Activated CD4-positive, alpha-beta T cell treated with anti-CD3 and anti-CD28 coated beads, Interleukin-2, amount 10 ng/mL, durations not matched to agents 24 days and 14 days (primary cell): Measurements from ENCODE around the gene OSBPL5. TPM values are rescaled to one million over a fixed set of nuclear protein-coding genes. Genes with fewer than 3 reads are reported as not detected.
A peak's percentile ranks its signal among the peaks of the same experiment; 100 is the strongest.

ENCODE experiments used
- DNase-seq: peaks from one replicate; pipeline ENCODE4 v3.0.0; 2022
- H3K27ac Mint-ChIP-seq: one replicate; pipeline ENCODE4 v1.8.0; 2022; ENCODE audit warnings: mild to moderate bottlenecking, mixed read lengths
- H3K27me3 Mint-ChIP-seq: one replicate; pipeline ENCODE4 v1.8.0; 2022; ENCODE audit warnings: mixed read lengths
- H3K36me3 Mint-ChIP-seq: one replicate; pipeline ENCODE4 v1.8.0; 2022; ENCODE audit warnings: low read depth, mild to moderate bottlenecking, mixed read lengths
- H3K4me1 Mint-ChIP-seq: one replicate; pipeline ENCODE4 v1.8.0; 2021; ENCODE audit warnings: mixed read lengths
- H3K4me3 Mint-ChIP-seq: one replicate; pipeline ENCODE4 v1.8.0; 2022; ENCODE audit warnings: mild to moderate bottlenecking, moderate library complexity, mixed read lengths
- H3K9me3 Mint-ChIP-seq: one replicate; pipeline ENCODE4 v1.8.0; 2021; ENCODE audit warnings: mixed read lengths
- intact Hi-C: fragments of 100-400 bp; cut with micrococcal nuclease; formaldehyde crosslinking; loops from one replicate; pipeline ENCODE4 v1.15.1; 2023
- total RNA-seq: library from RNA; stranded (reverse); gene quantifications from 2 replicates; pipeline ENCODE4 v1.2.3, GENCODE V29; 2022

The OSBPL5 gene
- total RNA-seq, 1 donor from 2014 or later: 3.4 TPM

DNA sequence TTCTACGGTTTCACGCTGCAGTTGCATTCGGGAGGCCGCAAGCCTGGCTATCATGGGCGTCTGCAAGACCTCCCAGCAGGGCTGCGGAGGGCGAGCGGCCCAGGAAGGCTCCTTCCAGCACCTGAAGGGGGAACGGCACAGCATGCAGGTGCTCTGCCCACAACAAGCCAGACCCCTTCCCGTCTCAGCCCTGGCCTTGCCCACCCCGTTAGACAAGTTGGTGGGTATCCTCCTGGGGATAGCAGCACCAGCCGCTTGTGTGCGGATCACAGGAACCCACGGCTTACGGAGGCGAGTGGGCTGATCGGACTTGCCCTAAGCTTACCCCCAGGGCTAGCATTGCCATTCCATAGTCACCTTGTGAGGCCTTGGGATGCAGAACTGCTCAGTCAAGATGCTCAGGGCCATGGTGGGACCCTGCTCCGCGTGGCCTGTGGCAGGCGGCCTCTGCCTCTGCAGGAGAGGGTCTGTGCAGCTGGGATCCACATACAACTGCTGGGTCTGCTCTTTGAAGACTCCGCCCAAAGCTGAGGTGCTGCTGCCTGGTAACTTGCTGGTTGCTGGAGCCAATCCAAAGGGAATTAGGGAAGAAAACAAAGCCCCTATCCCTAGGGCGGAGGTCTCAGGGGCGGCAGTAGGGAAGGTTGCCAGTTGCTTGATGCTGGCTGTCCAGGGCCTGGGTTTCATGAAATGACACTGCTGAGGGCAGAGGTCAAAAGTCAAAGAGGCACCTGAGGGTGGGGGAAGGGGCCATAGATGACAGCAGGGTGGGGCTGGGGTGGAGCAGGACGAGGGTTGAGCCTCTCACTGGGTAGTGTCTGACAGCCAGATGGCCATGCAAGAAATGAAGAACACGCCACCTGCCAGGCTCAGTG is 1.4 kb upstream of the OSBPL5 start:
- H3K36me3 Mint-ChIP-seq: no peaks in the 10 kb centered on the region
- H3K27ac Mint-ChIP-seq: no peak overlapping the region
- peaks cover 12% of the 10 kb centered on the region for H3K4me1 Mint-ChIP-seq
- intact Hi-C loops: loop anchor here (5.0 kb wide), 1 partner anchor 109 kb away; the partner anchor contains the start of gene CARS1
- no peak for DNase-seq
- no peaks in the 10 kb centered on the region for H3K9me3 Mint-ChIP-seq
- peaks cover 46% of the 10 kb centered on the region for H3K27me3 Mint-ChIP-seq
- H3K4me3 Mint-ChIP-seq: no peak overlapping the region

DNA sequence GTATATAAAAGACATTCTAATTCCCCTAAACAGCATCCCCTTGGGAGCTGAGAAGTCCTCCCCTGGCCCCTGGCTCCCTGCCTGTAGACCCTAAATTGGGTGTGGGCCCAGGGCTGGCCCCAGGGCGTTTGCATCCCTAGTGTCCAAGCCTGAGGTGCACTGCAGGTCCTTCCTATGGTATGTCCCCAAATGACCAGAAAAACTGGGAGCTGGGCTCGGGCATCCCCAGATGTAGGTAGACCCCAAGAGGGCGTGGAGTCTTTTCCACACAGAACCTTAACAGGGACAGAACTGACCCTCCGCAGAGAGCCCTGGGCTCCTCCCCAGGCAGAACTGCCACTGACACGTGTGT is 782 bp upstream of the OSBPL5 start:
- Mint-ChIP-seq H3K9me3 (no peaks in the 10 kb centered on the region), H3K4me1 (peaks cover 12% of the 10 kb centered on the region), H3K27ac (no peak overlapping the region), H3K4me3 (peak overlapping the region; percentile 77), H3K27me3 (peaks cover 52% of the 10 kb centered on the region), H3K36me3 (no peaks in the 10 kb centered on the region)
- no peak for DNase-seq
- intact Hi-C loops: loop anchor here (5.0 kb wide), 1 partner anchor 109 kb away; the partner anchor contains the start of gene CARS1

DNA sequence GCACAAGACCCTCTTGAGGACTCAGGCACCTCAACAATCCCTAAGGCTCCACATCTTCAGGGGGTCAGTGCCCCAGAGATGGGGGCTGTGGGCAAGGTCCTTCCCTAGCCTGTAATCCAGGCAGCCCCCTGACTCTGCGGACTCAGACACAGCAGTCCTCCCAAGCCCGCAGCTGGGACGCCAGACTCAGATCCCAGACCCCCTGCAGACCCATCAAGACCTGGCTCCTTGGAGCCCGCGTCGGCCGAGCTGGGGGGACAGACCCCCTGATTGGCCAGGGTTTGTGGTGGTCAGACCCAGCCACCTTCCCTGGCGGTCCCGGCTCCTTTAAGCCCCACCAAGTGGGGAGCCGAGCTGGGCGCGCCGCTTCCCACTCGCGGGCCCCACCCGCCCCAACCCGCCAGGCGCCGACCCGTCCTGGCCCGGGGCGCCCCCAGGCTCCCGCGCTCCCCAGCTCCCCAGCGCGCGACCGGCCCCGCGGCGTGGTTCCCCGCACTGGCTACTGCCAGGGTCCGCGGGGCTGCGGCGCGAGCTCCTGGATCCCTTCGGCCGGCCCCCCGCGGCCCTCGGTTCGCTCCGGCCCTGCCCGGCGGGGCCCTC is 458 bp downstream of the OSBPL5 start:
- intact Hi-C loops: loop anchor here (5.0 kb wide), 1 partner anchor 107 kb away; the partner anchor contains the start of gene CARS1
- H3K4me3 Mint-ChIP-seq: no peak overlapping the region
- no peak overlapping the region for H3K27ac Mint-ChIP-seq
- no peaks in the 10 kb centered on the region for H3K36me3 Mint-ChIP-seq
- H3K27me3 Mint-ChIP-seq: peaks cover 48% of the 10 kb centered on the region
- no peaks in the 10 kb centered on the region for H3K9me3 Mint-ChIP-seq
- no peak for DNase-seq
- peaks cover 6% of the 10 kb centered on the region for H3K4me1 Mint-ChIP-seq

DNA sequence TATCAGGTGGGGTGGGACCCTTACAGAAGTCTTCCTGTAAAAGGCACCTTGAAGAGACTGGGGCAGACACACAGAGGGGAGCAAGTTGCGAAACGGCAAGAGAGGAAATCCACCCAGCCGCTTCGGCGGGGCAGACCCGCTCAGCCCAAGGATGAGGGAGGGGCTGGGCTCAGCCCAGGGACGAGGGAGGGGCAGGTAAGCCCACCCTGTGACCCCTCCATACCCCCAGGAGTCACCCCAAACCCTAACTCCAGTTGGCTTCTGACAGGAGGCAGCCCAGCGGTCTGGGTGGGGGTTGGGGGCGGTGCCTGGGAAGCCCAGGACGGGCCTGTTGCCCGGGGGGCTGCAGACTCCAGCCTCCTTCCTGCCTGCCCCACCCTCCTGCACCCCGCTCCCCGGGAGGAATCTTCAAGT is 965 bp downstream of the OSBPL5 start:
- no peak overlapping the region for H3K27ac Mint-ChIP-seq
- H3K27me3 Mint-ChIP-seq: peaks cover 49% of the 10 kb centered on the region
- H3K4me3 Mint-ChIP-seq: peak overlapping the region; percentile 36
- no peak for DNase-seq
- intact Hi-C loops: no loop called here
- peaks cover 5% of the 10 kb centered on the region for H3K4me1 Mint-ChIP-seq
- H3K9me3 Mint-ChIP-seq: no peaks in the 10 kb centered on the region
- no peaks in the 10 kb centered on the region for H3K36me3 Mint-ChIP-seq

DNA sequence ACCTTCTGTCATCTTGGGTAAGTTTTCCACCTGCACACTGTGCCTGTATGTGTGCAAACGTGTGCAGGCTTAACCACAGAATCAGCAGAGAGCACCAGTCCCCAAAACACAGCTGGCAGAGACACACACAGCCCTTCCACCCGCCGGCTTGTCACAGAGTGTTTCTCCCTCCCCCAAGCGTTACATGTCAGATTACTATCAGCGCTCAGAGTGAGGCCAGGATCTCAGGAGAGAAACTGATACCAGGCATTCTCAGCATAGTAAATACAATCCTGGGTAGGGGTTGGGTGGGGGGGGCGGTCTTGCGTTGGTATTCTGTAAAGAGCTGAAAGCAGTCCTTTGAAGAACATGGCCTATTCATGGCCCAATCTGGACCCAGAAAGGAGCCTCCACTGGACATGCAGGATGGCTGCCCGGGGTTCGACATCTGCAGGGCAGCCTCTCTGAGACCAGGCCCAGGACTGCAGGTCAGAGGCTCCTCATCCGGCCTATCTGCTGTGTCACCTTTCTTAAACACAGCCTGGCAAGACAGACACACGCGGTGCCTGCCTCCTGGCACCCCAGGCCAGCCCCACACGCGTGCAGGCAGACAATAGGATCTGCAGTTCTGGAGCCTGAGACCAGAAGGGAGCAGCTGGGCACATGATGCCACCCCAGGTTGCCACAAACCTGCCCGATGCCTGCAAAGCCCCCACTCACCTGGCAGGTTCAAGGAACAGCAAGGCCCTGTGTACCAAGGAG is 1.7 kb downstream of the OSBPL5 start:
- intact Hi-C loops: no loop called here
- H3K4me3 Mint-ChIP-seq: peak overlapping the region; percentile 36
- peaks cover 46% of the 10 kb centered on the region for H3K27me3 Mint-ChIP-seq

DNA sequence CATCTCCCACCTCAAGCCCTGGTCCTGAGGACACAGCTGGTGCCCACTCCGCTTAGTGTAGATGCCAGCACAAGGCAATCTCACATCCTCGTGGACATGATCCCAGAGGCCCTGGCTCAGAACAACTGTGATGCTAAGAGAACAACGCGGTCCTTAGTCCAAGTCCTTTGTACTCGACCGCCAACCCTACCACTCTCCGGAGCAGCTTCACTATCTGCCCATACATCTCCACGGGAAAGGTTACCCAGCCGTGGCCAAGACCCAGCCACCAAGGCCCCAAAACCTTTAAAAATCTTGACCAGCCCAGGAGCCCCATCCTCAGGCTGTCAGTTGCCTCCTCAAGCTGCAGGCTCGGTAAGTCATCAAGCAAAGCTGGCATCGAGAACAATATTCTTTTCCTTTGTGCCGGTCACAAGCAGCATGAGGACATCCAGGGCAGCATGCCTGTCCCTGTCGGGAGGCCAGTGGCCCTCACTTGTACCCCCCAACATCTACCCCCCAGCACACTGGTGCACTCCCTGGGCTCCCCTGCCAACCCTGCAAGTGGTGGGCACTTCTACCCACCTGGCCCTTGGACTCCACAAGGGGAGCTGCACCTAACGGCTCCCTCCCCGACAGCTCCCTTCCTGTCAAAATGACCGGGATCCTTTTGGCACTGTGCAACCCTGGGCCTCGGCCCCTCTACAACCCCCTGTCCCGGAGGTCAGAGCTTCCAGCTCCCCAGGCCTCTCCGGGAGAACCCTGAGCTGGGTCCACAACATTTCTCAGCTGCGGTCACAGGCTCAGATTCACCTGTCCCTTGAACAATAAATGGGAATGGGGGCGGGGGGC is 2.5 kb downstream of the OSBPL5 start:
- intact Hi-C loops: no loop called here
- Mint-ChIP-seq H3K4me1 (peaks cover 4% of the 10 kb centered on the region), H3K27me3 (peaks cover 39% of the 10 kb centered on the region), H3K36me3 (no peaks in the 10 kb centered on the region), H3K9me3 (no peaks in the 10 kb centered on the region), H3K27ac (no peak overlapping the region), H3K4me3 (no peak overlapping the region)
- no peak for DNase-seq

More for the DNA sequence above, 1.7 kb downstream of the OSBPL5 start:
- Mint-ChIP-seq H3K36me3 (no peaks in the 10 kb centered on the region), H3K4me1 (peaks cover 4% of the 10 kb centered on the region), H3K9me3 (no peaks in the 10 kb centered on the region), H3K27ac (no peak overlapping the region)
- no peak for DNase-seq

DNA sequence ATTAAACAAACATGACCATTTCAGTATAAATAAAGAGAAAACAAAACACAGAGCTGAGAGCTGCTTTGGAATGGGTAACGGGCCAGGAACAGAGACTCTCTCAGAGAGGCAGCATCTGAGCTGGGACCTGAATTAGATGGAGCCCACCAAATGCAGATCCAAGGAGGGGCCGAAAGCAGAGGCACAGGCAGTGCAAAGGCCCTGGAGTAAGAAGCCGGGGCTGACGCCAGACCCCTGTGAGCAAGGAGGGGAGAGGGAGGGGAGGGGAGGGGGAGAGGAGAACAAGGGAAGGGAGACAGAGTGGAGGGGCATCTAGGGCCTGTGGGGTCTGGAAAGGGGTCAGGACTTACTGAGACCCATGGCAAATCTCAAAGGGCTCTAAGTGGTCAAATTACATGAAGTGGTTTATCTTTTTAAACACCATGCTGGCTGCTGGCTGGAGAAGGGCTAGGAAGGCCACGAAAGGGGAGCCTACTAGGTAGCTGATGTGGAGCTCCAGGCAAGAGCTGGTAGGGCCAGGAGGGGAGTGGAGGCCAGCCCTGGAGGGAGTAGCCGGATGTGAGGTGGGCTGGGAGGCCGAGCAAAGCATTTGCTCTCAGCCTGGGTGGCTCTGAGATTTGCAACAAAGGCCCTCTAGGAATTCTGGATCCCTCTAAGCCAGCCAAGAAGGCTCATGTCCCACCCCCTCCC is 3.2 kb downstream of the OSBPL5 start:
- intact Hi-C loops: no loop called here
- Mint-ChIP-seq H3K36me3 (no peaks in the 10 kb centered on the region), H3K27me3 (peaks cover 36% of the 10 kb centered on the region), H3K9me3 (no peaks in the 10 kb centered on the region), H3K27ac (no peak overlapping the region), H3K4me1 (peaks cover 4% of the 10 kb centered on the region), H3K4me3 (no peak overlapping the region)
- DNase-seq: no peak

DNA sequence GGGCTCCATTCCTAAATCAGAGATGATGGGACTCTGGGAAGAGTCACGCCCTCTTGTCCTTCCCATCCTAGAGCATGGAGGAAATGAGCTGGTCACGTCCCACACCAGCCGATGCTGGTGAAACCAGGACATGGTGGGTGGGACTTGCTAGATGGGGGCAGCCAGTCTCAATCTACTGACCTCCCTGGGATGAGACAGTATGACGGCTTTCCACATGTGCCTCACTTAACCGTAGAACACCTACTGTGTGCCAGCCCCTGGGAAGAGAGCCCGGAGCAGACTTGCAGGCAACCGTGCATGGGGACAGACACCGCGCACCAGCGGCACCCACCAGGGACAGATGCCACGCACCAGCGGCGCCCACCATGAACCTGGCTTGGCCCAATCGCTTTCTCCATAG is 3.8 kb downstream of the OSBPL5 start:
- Mint-ChIP-seq H3K27ac (no peak overlapping the region), H3K9me3 (no peaks in the 10 kb centered on the region), H3K27me3 (peaks cover 36% of the 10 kb centered on the region), H3K36me3 (no peaks in the 10 kb centered on the region), H3K4me1 (peaks cover 4% of the 10 kb centered on the region), H3K4me3 (no peak overlapping the region)
- intact Hi-C loops: no loop called here
- DNase-seq: no peak

DNA sequence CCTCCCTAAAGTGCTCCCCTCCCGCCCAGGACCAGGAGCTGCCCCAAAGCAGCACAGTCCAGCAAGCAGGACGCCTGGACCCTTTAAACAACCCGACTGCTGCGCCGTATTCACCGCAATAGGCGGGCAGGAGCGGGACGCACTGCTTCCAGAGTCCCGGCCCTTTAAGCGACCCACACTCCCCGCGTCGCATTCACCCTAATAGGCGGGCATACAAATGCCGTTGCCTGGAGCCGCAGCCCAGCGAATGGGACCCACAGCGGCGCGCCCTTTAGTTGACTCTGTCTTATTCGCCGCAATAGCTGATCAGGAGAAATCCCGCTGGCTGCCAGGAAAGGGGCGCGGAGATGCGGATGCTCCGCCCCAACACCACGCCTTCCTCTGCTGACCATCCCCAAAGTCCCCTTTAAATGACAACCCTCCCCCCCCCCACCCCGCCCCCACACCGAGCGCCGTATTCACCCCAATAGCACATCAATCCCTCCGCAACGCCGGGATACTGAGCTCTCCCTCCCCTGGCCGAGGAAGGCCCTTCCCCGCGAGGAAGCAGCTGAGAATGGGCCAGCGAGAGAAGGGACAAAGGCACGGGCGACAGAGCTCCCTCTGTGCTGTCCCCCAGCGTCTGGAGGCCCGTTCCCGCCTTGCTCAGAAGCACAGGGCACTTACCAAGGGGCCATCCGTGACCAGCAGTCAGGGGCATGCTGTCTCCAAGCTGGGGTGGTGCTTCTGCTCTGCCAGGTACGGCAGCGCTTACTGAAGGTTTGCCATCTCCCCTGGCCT is 4.7 kb downstream of the OSBPL5 start:
- Mint-ChIP-seq H3K4me1 (no peaks in the 10 kb centered on the region), H3K27ac (no peak overlapping the region), H3K9me3 (no peaks in the 10 kb centered on the region), H3K27me3 (peaks cover 31% of the 10 kb centered on the region), H3K4me3 (no peak overlapping the region), H3K36me3 (no peaks in the 10 kb centered on the region)
- DNase-seq: no peak
- intact Hi-C loops: no loop called here

DNA sequence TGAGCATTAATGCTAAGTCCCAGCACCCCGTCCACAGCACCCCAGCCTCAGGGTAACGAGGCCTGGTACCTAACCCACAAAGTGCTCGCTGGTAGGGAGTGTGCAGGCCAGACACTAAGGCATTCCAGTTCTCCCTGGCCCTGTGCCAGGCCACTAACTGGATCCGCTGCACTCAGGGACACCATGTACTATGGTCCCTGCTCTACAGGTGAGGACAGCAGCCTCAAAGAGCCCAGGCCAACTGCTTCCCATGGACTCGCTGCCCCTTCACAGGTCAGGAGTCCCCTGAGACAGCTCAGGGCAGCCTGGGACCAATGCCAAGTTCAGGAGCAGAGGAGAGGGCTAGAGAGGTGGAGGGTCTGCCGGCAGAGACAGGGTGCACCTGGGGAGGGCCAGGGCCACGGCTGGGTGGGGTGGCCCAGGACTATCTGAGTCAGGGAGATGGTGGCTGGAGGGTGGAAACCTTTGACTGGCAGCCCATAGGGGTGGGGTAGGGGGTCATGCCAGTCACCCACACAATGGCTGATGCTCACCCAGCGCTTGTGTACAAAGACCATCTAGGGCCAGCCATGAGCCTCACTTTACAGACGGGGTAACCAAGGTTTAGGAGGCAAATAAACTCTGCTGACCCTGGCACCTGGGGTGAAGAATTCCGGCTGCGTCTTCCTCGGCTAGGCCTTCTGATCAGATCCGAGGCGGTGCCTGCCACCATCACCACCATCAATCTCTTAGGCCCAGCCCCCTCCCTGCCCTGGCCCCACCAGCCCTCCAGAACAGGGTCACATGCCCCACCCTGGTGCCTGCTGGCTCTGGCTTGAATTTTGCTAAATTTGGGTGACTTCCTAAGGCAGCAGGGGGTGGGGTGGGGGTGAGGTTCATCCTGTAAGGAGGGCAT is 5.6 kb downstream of the OSBPL5 start:
- peaks cover 30% of the 10 kb centered on the region for H3K27me3 Mint-ChIP-seq
- no peaks in the 10 kb centered on the region for H3K4me1 Mint-ChIP-seq
- no peaks in the 10 kb centered on the region for H3K36me3 Mint-ChIP-seq
- H3K9me3 Mint-ChIP-seq: no peaks in the 10 kb centered on the region
- intact Hi-C loops: no loop called here
- DNase-seq: no peak
- no peak overlapping the region for H3K27ac Mint-ChIP-seq
- no peak overlapping the region for H3K4me3 Mint-ChIP-seq

DNA sequence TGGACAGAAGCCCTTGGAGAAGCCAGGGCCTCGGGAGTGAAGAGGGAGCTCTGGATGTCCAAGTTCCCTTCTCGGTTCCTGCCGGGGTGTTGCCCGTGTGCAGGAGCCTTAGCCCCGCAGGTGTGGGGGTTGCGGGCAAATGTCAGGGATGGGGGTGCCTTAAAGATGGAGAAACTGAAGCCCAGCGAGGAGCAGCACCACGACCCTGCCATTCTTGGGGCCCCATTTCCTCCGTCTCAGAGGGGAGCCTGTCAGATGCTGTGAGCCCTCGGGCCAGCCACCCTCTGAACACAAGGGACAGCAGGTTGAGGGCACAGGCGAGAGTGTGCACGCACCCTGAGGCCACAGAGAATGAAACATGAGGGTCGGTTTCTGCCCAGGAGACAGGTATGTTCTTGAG is 6.3 kb downstream of the OSBPL5 start:
- DNase-seq: no peak
- H3K9me3 Mint-ChIP-seq: no peaks in the 10 kb centered on the region
- no peaks in the 10 kb centered on the region for H3K36me3 Mint-ChIP-seq
- no peak overlapping the region for H3K4me3 Mint-ChIP-seq
- intact Hi-C loops: no loop called here
- no peaks in the 10 kb centered on the region for H3K4me1 Mint-ChIP-seq
- H3K27ac Mint-ChIP-seq: no peak overlapping the region
- peaks cover 26% of the 10 kb centered on the region for H3K27me3 Mint-ChIP-seq

DNA sequence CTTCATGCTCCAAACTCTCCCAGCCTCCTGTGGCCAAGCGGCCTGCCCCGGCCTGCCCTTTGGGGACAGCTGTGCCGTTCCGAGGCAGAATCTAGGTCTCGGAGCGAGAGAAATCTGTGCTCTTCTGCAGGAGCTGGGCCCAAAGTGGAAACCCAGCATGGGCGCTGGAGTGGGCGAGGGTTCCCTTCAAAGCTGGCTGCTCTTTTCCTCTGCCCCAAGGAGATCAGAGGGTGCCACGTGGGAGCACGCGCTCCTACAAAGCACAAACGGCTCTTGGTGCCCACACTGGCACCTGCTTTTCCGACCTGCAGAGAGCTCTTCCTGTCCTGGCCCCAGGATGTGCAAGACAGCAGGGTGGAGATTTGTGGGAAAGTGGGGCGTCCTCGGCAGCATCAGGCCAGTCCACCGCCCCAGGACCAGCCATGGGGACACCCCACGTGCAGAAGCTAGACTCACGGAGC is 6.9 kb downstream of the OSBPL5 start:
- intact Hi-C loops: no loop called here
- Mint-ChIP-seq H3K27ac (no peak overlapping the region), H3K4me3 (no peak overlapping the region), H3K9me3 (no peaks in the 10 kb centered on the region), H3K4me1 (no peaks in the 10 kb centered on the region), H3K36me3 (no peaks in the 10 kb centered on the region), H3K27me3 (peaks cover 21% of the 10 kb centered on the region)
- DNase-seq: no peak
